Osteocyte (in vitro differentiated cells): ENCODE measurements around the gene CHST11. TPM values are rescaled to one million over a fixed set of nuclear protein-coding genes. Genes with fewer than 3 reads are reported as not detected.

Experiments
- DNase-seq: peaks from one replicate; pipeline ENCODE4 v3.0.0; 2021; ENCODE audit warnings: mixed read lengths; ENCODE audit not compliant: unreplicated experiment; ENCODE audit errors: extremely low spot score
- H3K27ac Mint-ChIP-seq: one replicate; pipeline ENCODE4 v1.8.0; 2021; ENCODE audit warnings: mild to moderate bottlenecking, mixed read lengths; ENCODE audit not compliant: unreplicated experiment
- H3K27me3 Mint-ChIP-seq: one replicate; pipeline ENCODE4 v1.8.0; 2021; ENCODE audit warnings: mixed read lengths; ENCODE audit not compliant: unreplicated experiment
- H3K36me3 Mint-ChIP-seq: one replicate; pipeline ENCODE4 v1.8.0; 2021; ENCODE audit warnings: mixed read lengths; ENCODE audit not compliant: unreplicated experiment
- H3K4me1 Mint-ChIP-seq: one replicate; pipeline ENCODE4 v1.8.0; 2021; ENCODE audit warnings: mixed read lengths; ENCODE audit not compliant: unreplicated experiment
- H3K4me3 Mint-ChIP-seq: one replicate; pipeline ENCODE4 v1.8.0; 2021; ENCODE audit warnings: mild to moderate bottlenecking, moderate library complexity, mixed read lengths; ENCODE audit not compliant: unreplicated experiment
- H3K9me3 Mint-ChIP-seq: one replicate; pipeline ENCODE4 v1.8.0; 2021; ENCODE audit warnings: mixed read lengths; ENCODE audit not compliant: unreplicated experiment
- CTCF ChIP-seq: fragments of 200-600 bp; sonication (generic); IDR thresholded peaks from 2 replicates; pipeline ENCODE4 v1.5.0; 2021; ENCODE audit warnings: antibody characterized with exemption, mild to moderate bottlenecking, moderate library complexity
- total RNA-seq: library from RNA; stranded (reverse); gene quantifications from 2 replicates; pipeline ENCODE4 v1.2.1, GENCODE V29; 2021

The CHST11 gene
- total RNA-seq, 1 donor from 2014 or later, result 7.5 TPM

- H3K27me3 Mint-ChIP-seq, result no peaks in the 10 kb centered on the region
- no peaks in the 10 kb centered on the region for H3K36me3 Mint-ChIP-seq
- no peak for DNase-seq
- H3K4me1 Mint-ChIP-seq, result peaks cover 29% of the 10 kb centered on the region
- no peaks in the 10 kb centered on the region for H3K9me3 Mint-ChIP-seq
- no peak for TF ChIP-seq CTCF
- no peak overlapping the region for H3K4me3 Mint-ChIP-seq
- H3K27ac Mint-ChIP-seq, result no peak overlapping the region
Measured at GRCh38 chr12:104730763-104731162, 274.0 kb downstream of the CHST11 start.

GRCh38 chr12:104733717-104734175 lies 277.0 kb downstream of the CHST11 start:
- no peak for DNase-seq
- no peaks in the 10 kb centered on the region for H3K9me3 Mint-ChIP-seq
- peaks cover 49% of the 10 kb centered on the region for H3K4me1 Mint-ChIP-seq
- TF ChIP-seq CTCF, result no peak
- H3K36me3 Mint-ChIP-seq, result no peaks in the 10 kb centered on the region
- no peak overlapping the region for H3K4me3 Mint-ChIP-seq
- H3K27ac Mint-ChIP-seq, result no peak overlapping the region
- no peaks in the 10 kb centered on the region for H3K27me3 Mint-ChIP-seq

DNA sequence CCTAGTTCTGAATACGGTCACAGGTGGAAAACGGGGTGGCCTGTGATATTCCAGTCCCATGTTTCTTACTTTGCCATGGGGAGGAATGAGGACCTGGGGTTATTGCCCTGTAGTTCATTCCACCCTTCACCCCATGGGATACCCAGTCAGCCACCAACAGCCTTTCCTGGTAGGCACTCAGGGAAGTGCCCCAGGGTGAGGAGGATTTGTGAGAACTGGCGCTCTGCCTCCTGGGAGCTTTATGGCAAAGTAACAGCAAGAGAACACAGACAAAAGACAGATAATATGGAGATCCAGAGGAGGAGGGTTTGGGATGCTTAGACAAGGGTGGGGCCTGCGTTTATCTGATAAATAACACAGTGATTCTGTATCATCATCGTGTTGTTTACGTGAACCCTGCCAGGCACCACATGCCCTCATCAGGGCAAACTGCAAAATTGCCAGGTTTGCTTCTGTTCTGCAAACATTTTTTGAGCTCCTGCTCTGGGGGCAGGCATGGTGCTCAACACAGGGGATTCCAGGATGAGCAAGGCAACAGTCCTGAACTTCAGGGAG lies 277.9 kb downstream of the CHST11 start:
- TF ChIP-seq CTCF, result no peak
- no peaks in the 10 kb centered on the region for H3K27me3 Mint-ChIP-seq
- no peaks in the 10 kb centered on the region for H3K9me3 Mint-ChIP-seq
- peak overlapping the region; percentile 17 for H3K27ac Mint-ChIP-seq
- H3K36me3 Mint-ChIP-seq, result no peaks in the 10 kb centered on the region
- H3K4me1 Mint-ChIP-seq, result peaks cover 55% of the 10 kb centered on the region
- H3K4me3 Mint-ChIP-seq, result no peak overlapping the region
- DNase-seq, result no peak

GRCh38 chr12:104735801-104736200 lies 279.1 kb downstream of the CHST11 start:
- no peaks in the 10 kb centered on the region for H3K36me3 Mint-ChIP-seq
- H3K4me3 Mint-ChIP-seq, result no peak overlapping the region
- peaks cover 61% of the 10 kb centered on the region for H3K4me1 Mint-ChIP-seq
- TF ChIP-seq CTCF, result no peak
- no peaks in the 10 kb centered on the region for H3K9me3 Mint-ChIP-seq
- DNase-seq, result no peak
- peak overlapping the region; percentile 84 for H3K27ac Mint-ChIP-seq
- no peaks in the 10 kb centered on the region for H3K27me3 Mint-ChIP-seq

DNA sequence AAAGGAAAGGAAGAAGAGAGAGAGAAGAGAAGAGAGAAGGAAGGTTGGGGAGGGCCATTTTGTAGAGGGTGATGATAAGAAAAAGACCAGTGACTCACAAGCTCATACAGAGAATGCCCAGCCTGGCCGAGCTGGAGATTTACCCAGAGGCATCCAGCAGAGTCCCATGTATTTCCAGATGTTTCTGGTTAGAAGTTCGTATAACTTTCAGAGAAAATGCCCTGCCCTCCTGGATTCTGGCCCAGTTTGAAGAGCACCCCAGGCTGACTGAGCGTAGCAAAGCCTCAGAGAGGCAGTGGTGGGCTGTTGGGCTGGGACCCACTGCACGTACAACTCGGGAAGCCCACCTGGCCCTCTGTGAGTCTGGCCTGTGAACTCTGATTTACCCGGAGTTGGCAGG lies 279.6 kb downstream of the CHST11 start:
- Mint-ChIP-seq H3K4me1 (peaks cover 61% of the 10 kb centered on the region), H3K9me3 (no peaks in the 10 kb centered on the region), H3K27ac (peak overlapping the region; percentile 84), H3K27me3 (no peaks in the 10 kb centered on the region), H3K36me3 (no peaks in the 10 kb centered on the region), H3K4me3 (no peak overlapping the region)
- TF ChIP-seq CTCF, result peak; percentile 29
- peak; percentile 88 for DNase-seq
